ENCODE results near the gene KHSRP. TPM values are rescaled to one million over a fixed set of nuclear protein-coding genes. Genes with fewer than 3 reads are reported as not detected.

KHSRP gene
- total RNA-seq, 1 donor from 2014 or later: 80.8 TPM

- intact Hi-C loops (cut with DNase I): no loop called here
- DNase-seq (no peak), ATAC-seq (ENCODE audit: poor library complexity) (no peak)
Observed at GRCh38 chr19:6425732-6426620, 1.4 kb upstream of the KHSRP start.

GRCh38 chr19:6424939-6425731, 524 bp upstream of the KHSRP start:
- peak; percentile 100 for DNase-seq
- intact Hi-C loops (cut with DNase I): no loop called here
- peak; percentile 94 for ATAC-seq (ENCODE audit: poor library complexity)

GRCh38 chr19:6423499-6424194, 964 bp downstream of the KHSRP start:
- DNase-seq (no peak), ATAC-seq (ENCODE audit: poor library complexity) (no peak)
- intact Hi-C loops (cut with DNase I): no loop called here

GRCh38 chr19:6421075-6422014, 3.3 kb downstream of the KHSRP start:
- DNase-seq (no peak), ATAC-seq (ENCODE audit: poor library complexity) (no peak)
- intact Hi-C loops (cut with DNase I): no loop called here

GRCh38 chr19:6418562-6418932, 6.1 kb downstream of the KHSRP start:
- ATAC-seq (ENCODE audit: poor library complexity): no peak
- DNase-seq: no peak
- intact Hi-C loops (cut with DNase I): no loop called here

- intact Hi-C loops (cut with DNase I): no loop called here
- DNase-seq (no peak), ATAC-seq (ENCODE audit: poor library complexity) (peak; percentile 37)
Observed at GRCh38 chr19:6417713-6418561, 6.7 kb downstream of the KHSRP start.

GRCh38 chr19:6416658-6417405, 7.8 kb downstream of the KHSRP start:
- no peak for DNase-seq
- intact Hi-C loops (cut with DNase I): no loop called here
- no peak for ATAC-seq (ENCODE audit: poor library complexity)

- no peak for DNase-seq
- intact Hi-C loops (cut with DNase I): no loop called here
- no peak for ATAC-seq (ENCODE audit: poor library complexity)
Observed at GRCh38 chr19:6415591-6416190, 8.9 kb downstream of the KHSRP start.

GRCh38 chr19:6414793-6415590, 9.6 kb downstream of the KHSRP start:
- no peak for DNase-seq
- ATAC-seq (ENCODE audit: poor library complexity): no peak
- intact Hi-C loops (cut with DNase I): no loop called here

GRCh38 chr19:6413721-6414643, 10.6 kb downstream of the KHSRP start:
- intact Hi-C loops (cut with DNase I): no loop called here
- ATAC-seq (ENCODE audit: poor library complexity) (no peak), DNase-seq (no peak)

GRCh38 chr19:6413291-6413690, 11.3 kb downstream of the KHSRP start:
- intact Hi-C loops (cut with DNase I): no loop called here
- DNase-seq (no peak), ATAC-seq (ENCODE audit: poor library complexity) (no peak)

GRCh38 chr19:6412447-6413091, 12.0 kb downstream of the KHSRP start:
- ATAC-seq (ENCODE audit: poor library complexity) (peak; percentile 45), DNase-seq (no peak)
- intact Hi-C loops (cut with DNase I): no loop called here

GRCh38 chr19:6412061-6412446, 12.6 kb downstream of the KHSRP start:
- ATAC-seq (ENCODE audit: poor library complexity) (no peak), DNase-seq (no peak)
- intact Hi-C loops (cut with DNase I): no loop called here

- intact Hi-C loops (cut with DNase I): no loop called here
- no peak for ATAC-seq (ENCODE audit: poor library complexity)
- DNase-seq: no peak
Observed at GRCh38 chr19:6409346-6409745, 15.3 kb downstream of the KHSRP start.
